ENCODE results near the gene HBG1.

DNA sequence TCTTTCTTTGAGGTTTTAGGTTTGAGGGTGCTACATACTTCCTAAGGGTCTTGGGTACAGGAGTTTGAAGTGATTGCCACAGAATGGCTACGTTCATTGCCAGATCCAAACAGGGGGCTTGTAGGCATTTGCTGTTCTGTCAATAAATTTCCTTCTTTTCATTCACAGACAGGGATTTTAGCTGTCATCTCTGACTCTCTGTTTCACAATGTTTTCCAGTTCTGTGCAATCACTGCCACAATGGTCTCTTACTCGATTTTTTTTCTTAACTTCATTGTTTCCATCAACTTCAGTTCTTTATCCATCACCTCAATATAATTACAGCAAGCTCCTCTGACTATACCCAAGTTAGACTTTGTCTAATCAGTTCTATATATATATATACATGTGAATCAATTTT is 9.2 kb downstream of the HBG1 start:
- TF ChIP-seq, protein P1, sequence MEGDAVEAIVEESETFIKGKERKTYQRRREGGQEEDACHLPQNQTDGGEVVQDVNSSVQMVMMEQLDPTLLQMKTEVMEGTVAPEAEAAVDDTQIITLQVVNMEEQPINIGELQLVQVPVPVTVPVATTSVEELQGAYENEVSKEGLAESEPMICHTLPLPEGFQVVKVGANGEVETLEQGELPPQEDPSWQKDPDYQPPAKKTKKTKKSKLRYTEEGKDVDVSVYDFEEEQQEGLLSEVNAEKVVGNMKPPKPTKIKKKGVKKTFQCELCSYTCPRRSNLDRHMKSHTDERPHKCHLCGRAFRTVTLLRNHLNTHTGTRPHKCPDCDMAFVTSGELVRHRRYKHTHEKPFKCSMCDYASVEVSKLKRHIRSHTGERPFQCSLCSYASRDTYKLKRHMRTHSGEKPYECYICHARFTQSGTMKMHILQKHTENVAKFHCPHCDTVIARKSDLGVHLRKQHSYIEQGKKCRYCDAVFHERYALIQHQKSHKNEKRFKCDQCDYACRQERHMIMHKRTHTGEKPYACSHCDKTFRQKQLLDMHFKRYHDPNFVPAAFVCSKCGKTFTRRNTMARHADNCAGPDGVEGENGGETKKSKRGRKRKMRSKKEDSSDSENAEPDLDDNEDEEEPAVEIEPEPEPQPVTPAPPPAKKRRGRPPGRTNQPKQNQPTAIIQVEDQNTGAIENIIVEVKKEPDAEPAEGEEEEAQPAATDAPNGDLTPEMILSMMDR (IDR thresholded peaks at IDR 0.05), result no peak
- no peak for TF ChIP-seq POLR2A (IDR thresholded peaks at IDR 0.05)
